ENCODE results near the gene TEAD3.
"Not testable (repeated sequence)": the region's sequence is repeated elsewhere in the genome, so short reads cannot be mapped to it uniquely, and the experiment has no call there.

Gene TEAD3

GRCh38 chr6:35443341-35444030, 53.4 kb downstream of the TEAD3 start:
- DNase-seq, result no peak

GRCh38 chr6:35442693-35443092, 54.2 kb downstream of the TEAD3 start:
- no peak for DNase-seq

- no peak for DNase-seq
Observed at GRCh38 chr6:35441642-35442041, 55.2 kb downstream of the TEAD3 start.

GRCh38 chr6:35441205-35441604, 55.7 kb downstream of the TEAD3 start:
- DNase-seq, result no peak

GRCh38 chr6:35439308-35439707, 57.6 kb downstream of the TEAD3 start:
- no peak for DNase-seq

- not testable (repeated sequence) for DNase-seq
Observed at GRCh38 chr6:35438378-35439065, 58.4 kb downstream of the TEAD3 start.

- no peak for DNase-seq
Observed at GRCh38 chr6:35436071-35436857, 60.6 kb downstream of the TEAD3 start.

- no peak for DNase-seq
Observed at GRCh38 chr6:35435074-35435837, 61.6 kb downstream of the TEAD3 start.

GRCh38 chr6:35432702-35433101, 64.2 kb downstream of the TEAD3 start:
- not testable (repeated sequence) for DNase-seq

- DNase-seq, result no peak
Observed at GRCh38 chr6:35432291-35432690, 64.6 kb downstream of the TEAD3 start.

GRCh38 chr6:35429463-35429862, 67.4 kb downstream of the TEAD3 start:
- no peak for DNase-seq

- DNase-seq, result no peak
Observed at GRCh38 chr6:35428421-35429149, 68.3 kb downstream of the TEAD3 start.

- DNase-seq, result no peak
Observed at GRCh38 chr6:35427851-35428321, 69.0 kb downstream of the TEAD3 start.

GRCh38 chr6:35427435-35427834, 69.4 kb downstream of the TEAD3 start:
- no peak for DNase-seq

GRCh38 chr6:35426074-35426473, 70.8 kb downstream of the TEAD3 start:
- DNase-seq, result no peak

GRCh38 chr6:35425284-35425683, 71.6 kb downstream of the TEAD3 start:
- no peak for DNase-seq

All from stimulated activated naive CD4-positive, alpha-beta T cell treated with Interleukin-2 at 50 U/mL for 16 hours (primary cell).